AG10803 (cell line): ENCODE data around the gene TIRAP.

ENCODE experiments used
- DNase-seq: peaks from one replicate; pipeline ENCODE4 v3.0.0; 2010; ENCODE audit warnings: low read depth
- H3K4me3 ChIP-seq: 2 replicates; pipeline ENCODE4 v1.5.1; 2011; ENCODE audit warnings: mild to moderate bottlenecking, low read length, control low read depth
- TF ChIP-seq, protein P1 (sequence below): conservative IDR thresholded peaks from 2 replicates; pipeline ENCODE4 v1.5.1; 2011; ENCODE audit warnings: mild to moderate bottlenecking, low read length, control low read depth, inconsistent platforms

TIRAP gene

DNA sequence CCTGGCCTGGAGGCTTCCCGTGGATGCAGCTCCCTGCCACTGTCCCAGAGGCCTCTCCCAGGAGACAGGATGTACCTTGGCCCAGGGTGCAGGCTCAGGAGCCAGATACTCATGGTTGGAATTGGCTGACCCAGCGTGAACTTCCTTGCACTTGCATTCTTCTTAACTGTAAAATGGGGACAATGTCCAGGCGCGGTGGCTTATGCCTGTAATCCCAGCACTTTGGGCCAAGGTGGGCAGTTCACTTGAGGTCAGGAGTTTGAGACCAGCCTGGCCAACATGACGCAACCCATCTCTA, 52.5 kb downstream of the TIRAP start:
- DNase-seq: no peak
- TF ChIP-seq, protein P1, sequence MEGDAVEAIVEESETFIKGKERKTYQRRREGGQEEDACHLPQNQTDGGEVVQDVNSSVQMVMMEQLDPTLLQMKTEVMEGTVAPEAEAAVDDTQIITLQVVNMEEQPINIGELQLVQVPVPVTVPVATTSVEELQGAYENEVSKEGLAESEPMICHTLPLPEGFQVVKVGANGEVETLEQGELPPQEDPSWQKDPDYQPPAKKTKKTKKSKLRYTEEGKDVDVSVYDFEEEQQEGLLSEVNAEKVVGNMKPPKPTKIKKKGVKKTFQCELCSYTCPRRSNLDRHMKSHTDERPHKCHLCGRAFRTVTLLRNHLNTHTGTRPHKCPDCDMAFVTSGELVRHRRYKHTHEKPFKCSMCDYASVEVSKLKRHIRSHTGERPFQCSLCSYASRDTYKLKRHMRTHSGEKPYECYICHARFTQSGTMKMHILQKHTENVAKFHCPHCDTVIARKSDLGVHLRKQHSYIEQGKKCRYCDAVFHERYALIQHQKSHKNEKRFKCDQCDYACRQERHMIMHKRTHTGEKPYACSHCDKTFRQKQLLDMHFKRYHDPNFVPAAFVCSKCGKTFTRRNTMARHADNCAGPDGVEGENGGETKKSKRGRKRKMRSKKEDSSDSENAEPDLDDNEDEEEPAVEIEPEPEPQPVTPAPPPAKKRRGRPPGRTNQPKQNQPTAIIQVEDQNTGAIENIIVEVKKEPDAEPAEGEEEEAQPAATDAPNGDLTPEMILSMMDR: no peak
- no peak overlapping the region for H3K4me3 ChIP-seq

DNA sequence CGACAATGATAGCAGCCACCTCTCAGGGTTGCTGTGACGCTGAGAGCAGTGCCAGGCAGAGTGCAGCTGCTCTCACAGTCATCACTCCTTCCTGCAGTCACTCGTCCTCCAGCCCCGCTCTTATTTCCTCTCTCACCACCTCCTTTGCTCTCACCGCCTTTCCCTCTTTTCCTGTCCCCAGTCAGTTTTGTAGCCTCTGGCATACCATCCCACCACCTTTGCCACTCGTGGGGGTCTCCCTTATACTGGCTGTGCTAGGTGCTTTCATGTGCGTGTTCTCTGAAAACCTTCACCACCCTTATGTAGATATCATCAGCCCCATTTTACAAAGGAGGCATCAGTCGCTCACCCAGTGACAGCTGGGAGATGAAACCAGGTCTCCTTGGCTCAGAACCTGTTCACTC, 53.2 kb downstream of the TIRAP start:
- no peak overlapping the region for H3K4me3 ChIP-seq
- no peak for DNase-seq
- TF ChIP-seq, protein P1: no peak

DNA sequence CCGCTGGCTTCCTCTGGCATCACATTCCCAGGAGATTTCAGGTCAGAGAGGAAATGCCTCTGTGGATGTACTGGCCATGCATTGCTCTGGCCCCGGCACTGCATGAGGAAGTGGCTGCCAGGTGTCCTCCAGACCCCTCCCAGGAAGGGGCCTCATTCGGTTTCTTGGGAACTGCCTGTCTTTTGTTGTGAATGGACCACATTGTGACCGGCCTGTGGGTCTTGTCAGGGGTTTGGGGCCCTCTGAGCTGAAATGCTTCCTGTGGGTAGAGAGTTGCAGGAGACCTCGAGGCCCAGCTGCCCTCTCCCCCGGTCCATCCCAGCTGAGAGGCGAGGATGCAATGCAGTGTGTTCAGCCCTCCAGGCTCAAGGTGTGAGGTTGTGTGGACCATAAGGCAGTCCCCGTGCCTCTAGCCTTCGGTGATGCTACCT, 53.8 kb downstream of the TIRAP start:
- no peak for DNase-seq
- no peak overlapping the region for H3K4me3 ChIP-seq
- TF ChIP-seq, protein P1: no peak

DNA sequence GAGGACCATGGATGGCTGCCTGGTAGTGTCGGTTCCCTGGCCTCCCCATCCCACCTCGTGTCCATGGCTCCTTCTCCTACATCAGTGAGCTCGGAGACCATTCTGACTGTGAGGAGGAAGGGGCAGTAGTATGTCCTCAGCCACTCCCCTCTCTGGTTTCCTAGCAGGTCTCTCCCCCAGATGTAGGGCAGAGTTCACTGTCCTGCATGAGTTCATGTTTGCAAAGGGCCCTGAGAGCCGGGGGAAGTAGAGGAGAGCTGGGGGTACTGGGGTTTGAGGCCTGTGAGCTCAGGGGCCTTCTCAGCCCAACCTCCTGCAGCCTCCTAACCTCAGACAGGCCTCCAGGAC, 54.2 kb downstream of the TIRAP start:
- no peak for DNase-seq
- TF ChIP-seq, protein P1: no peak

DNA sequence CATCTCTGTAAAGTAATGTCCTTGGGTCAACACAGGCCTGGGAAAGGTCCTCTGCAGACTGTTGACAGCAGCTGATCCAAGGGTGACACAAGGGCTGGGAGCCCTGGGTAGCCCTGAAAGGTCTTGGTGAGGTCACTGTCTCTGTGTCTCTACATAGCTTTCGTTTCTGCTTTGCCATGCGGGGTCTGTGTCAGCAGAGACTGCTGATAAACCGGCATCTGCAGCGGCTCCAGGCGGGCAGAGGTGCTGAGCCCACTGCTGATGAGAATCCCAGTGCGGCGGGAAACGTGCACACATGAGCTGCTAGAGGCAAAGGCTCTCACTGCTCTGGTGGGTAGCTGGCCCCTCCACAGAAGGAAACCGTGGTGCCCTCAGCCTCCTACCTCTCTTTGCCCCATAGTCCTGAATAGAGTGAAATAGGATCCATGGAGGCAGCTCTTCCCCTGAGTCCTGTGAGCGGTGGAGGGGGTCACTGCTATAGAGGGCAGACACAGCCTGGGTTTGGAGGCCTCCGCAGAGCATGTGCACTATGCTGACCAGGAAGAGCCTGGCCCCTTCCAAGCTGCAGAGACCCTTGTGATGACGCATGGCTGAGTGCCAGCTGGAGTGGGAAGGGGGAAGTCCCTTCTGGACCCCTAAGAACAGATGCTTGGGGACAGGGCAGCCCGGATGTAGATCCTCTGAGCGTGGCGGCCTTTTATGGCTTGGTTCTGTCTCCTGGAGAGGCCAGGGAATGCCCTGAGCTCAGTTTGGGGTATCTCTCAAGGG, 54.8 kb downstream of the TIRAP start:
- no peak overlapping the region for H3K4me3 ChIP-seq
- no peak for DNase-seq
- TF ChIP-seq, protein P1: no peak

More for the DNA sequence above, 54.2 kb downstream of the TIRAP start:
- no peak overlapping the region for H3K4me3 ChIP-seq

DNA sequence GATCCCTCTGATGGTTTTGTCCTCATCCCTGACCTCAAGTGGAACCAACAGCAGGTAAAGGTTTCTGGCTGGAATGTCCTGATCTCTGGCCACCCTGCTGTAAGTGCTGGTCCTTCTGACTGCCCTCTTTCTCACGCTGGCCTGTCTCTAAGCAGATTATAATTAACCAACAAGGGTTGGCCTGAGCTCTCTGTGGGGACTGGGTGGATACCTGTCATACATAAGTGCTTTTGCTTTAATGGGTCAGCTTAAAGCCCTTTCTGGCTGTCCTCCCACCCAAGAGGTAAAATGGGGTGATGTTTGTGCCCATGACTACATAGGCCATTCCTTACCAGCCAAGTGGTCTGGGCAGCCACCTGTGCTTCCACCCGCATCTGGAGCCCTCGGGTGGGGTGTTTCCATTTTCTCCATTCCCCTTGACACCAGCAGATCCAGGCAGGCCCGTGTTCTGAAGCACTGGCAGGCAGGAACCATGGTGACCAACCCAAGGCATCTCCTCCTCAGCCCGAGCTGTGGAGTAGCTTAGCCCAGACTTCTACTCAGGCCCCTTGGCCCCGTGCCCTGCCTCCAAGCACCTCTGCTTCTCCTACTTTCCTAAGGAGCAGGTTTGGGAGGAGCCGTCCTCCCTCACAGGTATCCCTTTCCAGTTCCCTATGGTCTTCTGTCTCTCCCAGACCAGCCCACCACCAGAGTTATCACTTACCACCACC, 55.6 kb downstream of the TIRAP start:
- no peak for DNase-seq
- TF ChIP-seq, protein P1: no peak
- no peak overlapping the region for H3K4me3 ChIP-seq
